ENCODE results near the gene RAPGEF2.
"Not testable (repeated sequence)": the region's sequence is repeated elsewhere in the genome, so short reads cannot be mapped to it uniquely, and the experiment has no call there.

RAPGEF2 gene

GRCh38 chr4:159248384-159249178, 145.7 kb downstream of the RAPGEF2 start:
- peak in 1 of 2 donors; percentile 35 for DNase-seq

GRCh38 chr4:159250751-159251325, 148.0 kb downstream of the RAPGEF2 start:
- no peak for DNase-seq

DNA sequence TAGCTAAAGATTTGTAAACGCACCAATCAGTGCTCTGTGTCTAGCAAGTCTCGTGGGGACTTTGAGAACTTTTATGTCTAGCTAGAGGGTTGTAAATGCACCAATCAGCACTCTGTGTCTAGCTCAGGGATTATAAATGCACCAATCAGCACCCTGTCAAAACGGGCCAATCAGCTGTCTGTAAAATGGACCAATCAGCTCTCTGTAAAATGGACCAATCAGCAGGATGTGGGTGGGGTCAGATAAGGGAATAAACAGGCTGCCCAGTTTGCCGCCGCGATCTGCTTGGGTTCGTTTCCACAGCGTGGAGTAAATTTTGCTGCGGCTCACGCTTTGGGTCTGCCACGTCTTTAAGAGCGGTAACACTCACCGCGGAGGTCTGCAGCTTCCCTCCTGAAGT, 148.7 kb downstream of the RAPGEF2 start:
- not testable (repeated sequence) for DNase-seq

DNA sequence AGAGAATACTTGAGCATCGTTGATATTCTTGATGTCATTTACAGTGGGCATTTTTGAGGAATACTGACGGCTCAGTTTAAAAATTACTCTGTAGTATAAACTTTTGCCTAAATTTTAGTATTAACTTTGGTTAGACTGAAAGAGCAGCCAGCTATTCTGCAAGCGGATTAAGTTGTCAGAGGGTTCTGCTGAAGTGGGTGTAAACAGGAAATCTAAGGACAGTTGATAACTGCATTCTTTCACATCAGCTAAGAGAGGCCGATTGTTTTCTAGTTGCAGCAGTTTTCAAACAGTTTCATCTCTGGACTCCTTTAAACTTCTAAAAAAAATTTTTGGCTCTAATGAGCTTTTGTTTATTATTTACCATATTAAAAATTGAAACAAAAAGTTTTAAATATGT, 149.6 kb downstream of the RAPGEF2 start:
- no peak for DNase-seq

DNA sequence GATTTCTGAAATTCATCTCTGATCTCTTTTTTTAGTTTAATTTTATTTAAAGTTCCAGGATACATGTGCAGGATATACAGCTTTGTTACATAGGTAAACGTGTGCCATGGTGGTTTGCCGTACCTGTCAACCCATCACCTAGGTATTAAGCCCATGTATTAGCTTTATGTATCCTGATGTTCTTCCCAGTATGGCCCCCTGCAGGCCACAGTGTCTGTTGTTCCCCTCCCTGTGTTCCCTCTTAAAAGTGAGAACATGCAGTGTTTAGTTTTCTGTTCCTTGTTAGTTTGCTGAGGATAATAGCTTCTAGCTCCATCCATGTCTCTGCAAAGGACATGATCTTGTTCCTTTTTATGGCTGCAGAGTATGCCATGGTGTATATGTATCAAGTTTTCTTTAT, 153.2 kb downstream of the RAPGEF2 start:
- DNase-seq: no peak

- no peak for DNase-seq
Measured at GRCh38 chr4:159258889-159259560, 156.1 kb downstream of the RAPGEF2 start.

- DNase-seq: no peak
Measured at GRCh38 chr4:159264057-159264456, 161.2 kb downstream of the RAPGEF2 start.

- DNase-seq: no peak
Measured at GRCh38 chr4:159266981-159267868, 164.3 kb downstream of the RAPGEF2 start.

- no peak for DNase-seq
Measured at GRCh38 chr4:159267869-159268285, 165.0 kb downstream of the RAPGEF2 start.

GRCh38 chr4:159268607-159269006, 165.7 kb downstream of the RAPGEF2 start:
- no peak for DNase-seq

- no peak for DNase-seq
Measured at GRCh38 chr4:159269116-159269515, 166.2 kb downstream of the RAPGEF2 start.

DNA sequence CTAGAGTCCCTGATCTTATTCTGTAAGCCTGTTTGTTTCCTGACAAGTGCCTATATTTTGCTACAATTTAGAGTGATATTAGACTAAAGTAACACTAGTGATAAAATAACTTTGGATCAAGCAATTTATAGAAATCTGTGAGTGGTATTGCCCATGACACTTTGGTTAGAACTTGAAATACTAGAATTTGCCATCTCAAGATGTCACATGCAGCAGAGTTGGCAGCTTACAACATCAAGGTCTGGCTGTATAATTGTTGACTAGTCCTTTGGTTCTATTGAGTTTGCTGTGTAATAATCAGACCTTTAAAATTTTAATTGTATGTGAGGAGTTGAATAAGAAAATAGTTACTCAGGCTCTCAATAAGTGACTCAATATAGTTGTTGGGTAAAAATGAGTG, 167.1 kb downstream of the RAPGEF2 start:
- no peak for DNase-seq

DNA sequence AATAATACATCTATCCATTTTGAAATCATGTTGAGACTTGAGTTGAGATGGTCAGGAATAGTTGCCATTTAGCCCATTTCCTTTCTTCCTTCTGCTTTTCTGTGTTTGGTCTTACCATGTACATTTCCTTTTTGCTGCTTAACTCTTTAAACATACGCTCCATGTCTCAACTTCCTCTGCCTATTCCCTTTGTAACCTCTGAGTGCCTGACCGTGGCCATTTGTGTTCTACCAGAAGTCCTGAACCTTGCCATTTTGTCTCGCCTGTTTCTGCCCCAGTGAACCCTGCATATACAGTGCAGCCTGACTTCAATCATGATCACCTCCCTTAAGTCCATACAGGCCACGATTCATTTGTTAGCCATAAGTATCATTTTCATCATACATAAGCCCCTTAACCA, 169.0 kb downstream of the RAPGEF2 start:
- DNase-seq: peak; percentile 47 to 50

DNA sequence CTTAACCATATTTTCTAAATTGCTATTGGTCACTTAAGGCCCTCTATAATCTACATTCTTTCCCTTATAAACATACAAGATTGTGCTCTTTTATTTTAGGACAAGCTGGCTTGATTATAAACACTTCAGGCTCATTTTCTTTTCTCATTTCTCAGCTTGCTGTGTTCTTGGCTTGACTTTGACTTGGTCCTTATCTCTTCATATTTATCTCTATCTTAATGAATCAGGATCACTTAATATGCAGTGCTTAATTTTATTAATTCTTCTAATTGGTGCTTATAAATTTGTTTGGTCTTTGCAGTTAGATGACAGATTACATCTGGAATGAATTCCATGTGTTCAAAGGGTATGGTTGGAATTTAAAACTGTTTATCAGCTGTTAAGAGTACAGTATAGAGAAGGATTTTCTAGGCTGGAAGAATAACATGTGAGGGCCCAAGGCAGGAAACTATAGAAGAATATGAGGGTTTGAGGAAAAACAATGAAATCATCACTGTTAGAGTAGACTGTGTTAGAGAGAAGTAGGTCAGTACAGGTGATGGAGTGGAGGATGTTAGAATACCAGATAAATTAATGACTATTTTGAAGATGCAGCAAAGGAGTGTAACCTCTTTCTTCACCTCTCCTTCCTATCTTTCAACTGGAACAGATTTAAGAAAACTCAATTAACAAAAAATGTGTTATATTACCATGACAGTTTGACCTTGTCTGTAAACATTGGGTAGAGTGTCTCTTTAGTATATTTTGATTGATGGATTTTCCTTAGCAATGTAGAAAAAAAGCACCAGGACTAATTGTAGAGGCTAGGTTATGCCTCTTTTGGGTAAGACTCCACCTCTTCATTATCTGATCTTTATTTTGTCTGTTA, 169.6 kb downstream of the RAPGEF2 start:
- no peak for DNase-seq

DNA sequence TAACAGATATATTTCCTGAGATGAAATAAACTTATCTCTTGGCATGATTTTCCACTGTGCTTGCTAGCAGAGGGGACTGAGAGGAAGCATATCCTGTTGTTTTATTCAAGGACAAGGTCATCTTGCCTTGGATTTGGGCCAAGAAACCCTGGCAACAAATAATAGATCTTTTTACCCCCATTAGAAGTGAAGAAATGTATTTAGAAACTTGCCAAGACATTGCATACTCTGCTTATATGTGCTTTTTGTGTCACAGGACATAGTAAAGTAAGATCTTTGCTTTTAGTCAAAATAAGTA, 170.2 kb downstream of the RAPGEF2 start:
- no peak for DNase-seq

DNA sequence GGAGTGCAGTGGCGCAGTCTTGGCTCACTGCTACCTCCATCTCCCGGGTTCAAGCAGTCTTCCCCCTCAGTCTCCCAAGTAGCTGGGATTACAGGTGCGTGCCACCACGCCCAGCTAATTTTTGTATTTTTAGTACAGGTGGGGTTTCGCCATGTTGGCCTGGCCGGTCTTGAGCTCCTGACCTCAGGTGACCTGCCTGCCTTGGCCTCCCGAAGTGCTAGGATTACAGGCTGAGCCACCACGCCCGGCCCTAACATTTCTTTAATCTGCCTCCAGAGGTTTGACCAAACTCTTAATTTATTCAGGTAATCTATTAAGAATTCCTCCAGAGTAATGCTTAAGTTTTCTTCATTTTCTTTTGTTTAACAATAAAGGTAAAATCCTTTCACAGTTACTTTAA, 171.0 kb downstream of the RAPGEF2 start:
- DNase-seq: no peak

DNA sequence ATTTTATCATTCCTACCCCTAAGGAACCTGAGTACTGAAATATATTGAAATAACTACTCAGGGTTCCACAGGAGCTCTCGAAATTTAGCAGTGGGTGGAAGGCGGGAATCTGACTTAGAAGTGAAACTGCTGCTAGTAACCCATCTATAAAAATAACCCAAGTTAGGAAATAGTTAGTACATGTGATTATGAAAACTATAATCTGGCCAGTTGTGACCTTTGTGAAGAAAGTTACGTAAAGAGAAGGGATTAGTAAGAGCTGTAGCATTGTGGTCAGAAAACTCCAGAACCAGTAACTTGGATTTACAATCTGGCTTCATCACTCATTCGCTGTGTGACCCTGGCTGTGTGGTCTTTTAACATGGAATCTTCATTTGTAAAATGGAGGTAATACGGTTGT, 175.5 kb downstream of the RAPGEF2 start:
- DNase-seq: peak; percentile 93 to 97

DNA sequence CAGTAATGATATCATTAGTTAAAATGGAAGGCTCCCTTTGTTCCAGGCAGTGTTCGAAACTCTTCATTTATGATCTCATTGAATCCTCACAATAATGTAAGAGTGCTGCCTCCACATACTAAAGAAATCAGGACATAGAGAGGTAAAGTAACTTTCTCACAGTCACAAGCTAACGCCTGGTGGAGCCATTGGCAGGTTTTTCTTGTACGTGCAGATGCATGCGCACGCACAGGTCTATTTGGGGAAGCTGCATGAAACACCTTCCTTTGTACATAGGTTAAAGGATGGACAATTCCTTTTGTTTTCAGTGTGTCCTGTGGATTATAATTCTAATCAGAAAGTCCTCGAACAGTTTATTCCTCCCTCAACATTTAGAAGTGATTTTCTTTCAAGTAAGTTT, 176.2 kb downstream of the RAPGEF2 start:
- DNase-seq: no peak

- no peak for DNase-seq
Measured at GRCh38 chr4:159280442-159281172, 177.7 kb downstream of the RAPGEF2 start.

DNA sequence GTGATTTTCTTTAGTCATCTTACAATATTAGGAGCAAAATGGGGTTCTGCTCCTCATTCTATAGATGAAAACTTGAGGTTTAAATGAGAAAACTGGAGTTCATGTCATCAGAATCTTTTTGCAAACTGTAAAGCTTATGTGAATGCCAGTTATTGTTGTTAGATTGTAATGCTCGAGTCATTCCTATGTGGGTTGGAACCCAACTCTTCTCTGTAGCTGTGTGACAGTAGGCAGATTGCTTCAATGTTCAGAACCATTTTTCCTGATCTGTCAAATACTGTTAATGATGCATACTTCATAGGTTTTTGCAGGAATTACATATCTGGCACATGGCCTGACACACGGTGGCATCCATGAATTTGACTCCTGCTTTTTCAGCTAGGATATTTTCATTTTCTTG, 178.9 kb downstream of the RAPGEF2 start:
- no peak for DNase-seq

- no peak for DNase-seq
Measured at GRCh38 chr4:159282329-159282728, 179.4 kb downstream of the RAPGEF2 start.

DNA sequence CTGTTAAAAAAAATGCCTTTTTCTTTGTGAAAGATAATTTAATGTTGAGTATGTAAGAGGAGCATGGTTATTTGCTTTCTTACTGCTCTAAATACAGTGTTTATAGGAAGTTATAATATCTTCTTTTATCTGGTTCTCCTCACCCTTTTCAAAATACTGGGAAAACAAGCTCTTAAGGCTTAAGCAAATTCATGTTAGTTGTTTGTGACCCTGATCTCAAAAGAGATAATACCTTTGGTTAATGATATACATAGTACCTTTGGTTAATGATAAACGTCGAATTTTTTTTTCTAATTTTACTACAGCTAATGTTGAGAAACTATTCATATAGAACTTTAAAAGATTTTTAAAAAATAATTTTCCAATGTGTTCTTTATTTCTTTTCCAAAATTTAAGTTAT, 180.1 kb downstream of the RAPGEF2 start:
- DNase-seq: no peak

Measured in inflammatory macrophage treated with lipopolysaccharide for 1 hour (primary cell).